ACC112 (cell line): Measurements from ENCODE around the gene FRZB.

Experiments used
- H2AFZ ChIP-seq: fragments of 200-600 bp; sonication (generic); one replicate; pipeline ENCODE4 v1.6.0; 2017; ENCODE audit warnings: antibody characterized with exemption, low read length; ENCODE audit not compliant: unreplicated experiment
- H3K27ac ChIP-seq: fragments of 200-600 bp; sonication (generic); 2 replicates; pipeline ENCODE4 v1.5.1; 2014; ENCODE audit warnings: low read depth, mild to moderate bottlenecking, antibody characterized with exemption, low read length, moderate library complexity
- H3K27me3 ChIP-seq: fragments of 200-600 bp; sonication (generic); 2 replicates; pipeline ENCODE4 v1.6.1; 2014; ENCODE audit warnings: mild to moderate bottlenecking, antibody characterized with exemption, low read length, moderate library complexity, mixed read lengths; ENCODE audit not compliant: insufficient read depth
- H3K36me3 ChIP-seq: fragments of 200-600 bp; sonication (generic); 2 replicates; pipeline ENCODE4 v1.6.1; 2016; ENCODE audit warnings: mild to moderate bottlenecking, antibody characterized with exemption, low read length, moderate library complexity, mixed read lengths; ENCODE audit not compliant: insufficient read depth
- H3K4me1 ChIP-seq: fragments of 200-600 bp; sonication (generic); one replicate; pipeline ENCODE4 v1.6.1; 2016; ENCODE audit warnings: low read length, mixed read lengths; ENCODE audit not compliant: insufficient read depth, unreplicated experiment, control insufficient read depth
- H3K4me3 ChIP-seq: fragments of 200-600 bp; sonication (generic); 2 replicates; pipeline ENCODE4 v1.5.1; 2014; ENCODE audit warnings: mild to moderate bottlenecking, low read depth, low read length
- H3K79me2 ChIP-seq: fragments of 200-600 bp; sonication (generic); one replicate; pipeline ENCODE4 v1.6.0; 2016; ENCODE audit warnings: low read length; ENCODE audit not compliant: control insufficient read depth, unreplicated experiment, insufficient read depth

FRZB gene

GRCh38 chr2:182867426-182868053, 1.1 kb upstream of the FRZB start:
- Histone ChIP-seq H3K36me3 (no peaks in the 10 kb centered on the region), H3K4me1 (no peaks in the 10 kb centered on the region), H2AFZ (peak overlapping the region; percentile 100), H3K27me3 (peaks cover 6% of the 10 kb centered on the region), H3K27ac (no peak overlapping the region), H3K79me2 (no peaks in the 10 kb centered on the region), H3K4me3 (peak overlapping the region; percentile 87)

- peak overlapping the region; percentile 87 for H3K4me3 ChIP-seq
- no peak overlapping the region for H3K27ac ChIP-seq
- peak overlapping the region; percentile 100 for H2AFZ ChIP-seq
Measured at GRCh38 chr2:182866095-182866460, 359 bp downstream of the FRZB start.

GRCh38 chr2:182864949-182865570, 1.4 kb downstream of the FRZB start:
- H2AFZ ChIP-seq, result no peak overlapping the region
- no peak overlapping the region for H3K27ac ChIP-seq
- H3K4me1 ChIP-seq, result no peaks in the 10 kb centered on the region
- no peak overlapping the region for H3K4me3 ChIP-seq
- no peaks in the 10 kb centered on the region for H3K79me2 ChIP-seq
- H3K36me3 ChIP-seq, result no peaks in the 10 kb centered on the region
- peaks cover 6% of the 10 kb centered on the region for H3K27me3 ChIP-seq

More at GRCh38 chr2:182866095-182866460, 359 bp downstream of the FRZB start:
- H3K36me3 ChIP-seq, result no peaks in the 10 kb centered on the region
- H3K4me1 ChIP-seq, result no peaks in the 10 kb centered on the region
- H3K27me3 ChIP-seq, result peaks cover 6% of the 10 kb centered on the region
- H3K79me2 ChIP-seq, result no peaks in the 10 kb centered on the region

GRCh38 chr2:182863642-182864041, 2.8 kb downstream of the FRZB start:
- Histone ChIP-seq H2AFZ (no peak overlapping the region), H3K36me3 (no peaks in the 10 kb centered on the region), H3K4me1 (no peaks in the 10 kb centered on the region)

GRCh38 chr2:182862091-182862490, 4.3 kb downstream of the FRZB start:
- Histone ChIP-seq H3K36me3 (no peaks in the 10 kb centered on the region), H2AFZ (no peak overlapping the region), H3K79me2 (no peaks in the 10 kb centered on the region), H3K4me3 (no peak overlapping the region), H3K27ac (no peak overlapping the region), H3K27me3 (peaks cover 6% of the 10 kb centered on the region), H3K4me1 (no peaks in the 10 kb centered on the region)

More at GRCh38 chr2:182863642-182864041, 2.8 kb downstream of the FRZB start:
- H3K27me3 ChIP-seq, result peaks cover 6% of the 10 kb centered on the region
- H3K4me3 ChIP-seq, result no peak overlapping the region
- no peak overlapping the region for H3K27ac ChIP-seq
- no peaks in the 10 kb centered on the region for H3K79me2 ChIP-seq

GRCh38 chr2:182860858-182861257, 5.6 kb downstream of the FRZB start:
- H3K4me3 ChIP-seq, result no peak overlapping the region
- H3K27ac ChIP-seq, result no peak overlapping the region
- H2AFZ ChIP-seq, result no peak overlapping the region
- H3K4me1 ChIP-seq, result no peaks in the 10 kb centered on the region
- H3K36me3 ChIP-seq, result no peaks in the 10 kb centered on the region
- no peaks in the 10 kb centered on the region for H3K79me2 ChIP-seq
- peaks cover 5% of the 10 kb centered on the region for H3K27me3 ChIP-seq

- Histone ChIP-seq H3K4me3 (peak overlapping the region; percentile 18; the same call in 1 of the 2 replicates), H3K27ac (no peak overlapping the region), H2AFZ (peak overlapping the region; percentile 16), H3K36me3 (no peaks in the 10 kb centered on the region), H3K4me1 (peaks cover 3% of the 10 kb centered on the region), H3K79me2 (no peaks in the 10 kb centered on the region), H3K27me3 (no peaks in the 10 kb centered on the region)
Measured at GRCh38 chr2:182858671-182859070, 7.8 kb downstream of the FRZB start.

GRCh38 chr2:182855376-182855775, 11.1 kb downstream of the FRZB start:
- no peaks in the 10 kb centered on the region for H3K36me3 ChIP-seq
- H3K79me2 ChIP-seq, result no peaks in the 10 kb centered on the region
- peaks cover 4% of the 10 kb centered on the region for H3K4me1 ChIP-seq
- no peak overlapping the region for H3K27ac ChIP-seq
- no peaks in the 10 kb centered on the region for H3K27me3 ChIP-seq
- no peak overlapping the region for H3K4me3 ChIP-seq
- no peak overlapping the region for H2AFZ ChIP-seq

GRCh38 chr2:182854375-182855105, 11.9 kb downstream of the FRZB start:
- H3K4me3 ChIP-seq, result no peak overlapping the region
- H3K79me2 ChIP-seq, result no peaks in the 10 kb centered on the region
- no peaks in the 10 kb centered on the region for H3K27me3 ChIP-seq
- no peaks in the 10 kb centered on the region for H3K36me3 ChIP-seq
- H3K27ac ChIP-seq, result no peak overlapping the region
- H2AFZ ChIP-seq, result no peak overlapping the region
- peaks cover 4% of the 10 kb centered on the region for H3K4me1 ChIP-seq

- Histone ChIP-seq H3K27ac (no peak overlapping the region), H3K4me3 (no peak overlapping the region), H3K79me2 (no peaks in the 10 kb centered on the region), H3K4me1 (peaks cover 4% of the 10 kb centered on the region), H3K36me3 (no peaks in the 10 kb centered on the region), H3K27me3 (no peaks in the 10 kb centered on the region), H2AFZ (peak overlapping the region; percentile 40)
Measured at GRCh38 chr2:182852801-182853200, 13.6 kb downstream of the FRZB start.
